ENCODE data around the gene OR52L1.

DNA sequence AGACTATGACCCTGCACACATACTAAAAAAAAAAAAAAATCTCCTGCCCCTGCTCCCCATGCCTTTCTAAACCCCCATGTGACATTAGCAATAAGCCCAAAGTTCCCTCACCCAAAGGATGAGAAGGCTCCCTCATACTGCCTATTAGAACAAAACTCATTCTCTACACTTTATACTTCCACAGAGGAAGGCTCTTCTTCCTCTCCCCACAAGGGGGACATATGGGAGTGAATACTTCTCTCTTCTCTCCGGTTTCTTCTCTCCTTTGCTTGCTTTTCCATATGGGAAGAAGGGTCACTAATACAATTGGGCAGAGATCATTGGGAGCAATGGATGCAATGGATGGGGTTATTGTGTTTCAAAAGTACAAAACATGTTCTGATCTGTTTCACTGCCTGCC, 3.3 kb downstream of the OR52L1 start:
- TF ChIP-seq EGR1 (IDR thresholded peaks at IDR 0.05; ENCODE audit: low read depth in 2 of 2) (no peak), GABPA (IDR thresholded peaks at IDR 0.05 in 1 of 2, conservative IDR thresholded peaks at IDR 0.05 in 1 of 2) (no peak), JUND (IDR thresholded peaks at IDR 0.05) (no peak), RXRA (IDR thresholded peaks at IDR 0.05) (no peak)
- TF ChIP-seq, protein P1, sequence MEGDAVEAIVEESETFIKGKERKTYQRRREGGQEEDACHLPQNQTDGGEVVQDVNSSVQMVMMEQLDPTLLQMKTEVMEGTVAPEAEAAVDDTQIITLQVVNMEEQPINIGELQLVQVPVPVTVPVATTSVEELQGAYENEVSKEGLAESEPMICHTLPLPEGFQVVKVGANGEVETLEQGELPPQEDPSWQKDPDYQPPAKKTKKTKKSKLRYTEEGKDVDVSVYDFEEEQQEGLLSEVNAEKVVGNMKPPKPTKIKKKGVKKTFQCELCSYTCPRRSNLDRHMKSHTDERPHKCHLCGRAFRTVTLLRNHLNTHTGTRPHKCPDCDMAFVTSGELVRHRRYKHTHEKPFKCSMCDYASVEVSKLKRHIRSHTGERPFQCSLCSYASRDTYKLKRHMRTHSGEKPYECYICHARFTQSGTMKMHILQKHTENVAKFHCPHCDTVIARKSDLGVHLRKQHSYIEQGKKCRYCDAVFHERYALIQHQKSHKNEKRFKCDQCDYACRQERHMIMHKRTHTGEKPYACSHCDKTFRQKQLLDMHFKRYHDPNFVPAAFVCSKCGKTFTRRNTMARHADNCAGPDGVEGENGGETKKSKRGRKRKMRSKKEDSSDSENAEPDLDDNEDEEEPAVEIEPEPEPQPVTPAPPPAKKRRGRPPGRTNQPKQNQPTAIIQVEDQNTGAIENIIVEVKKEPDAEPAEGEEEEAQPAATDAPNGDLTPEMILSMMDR (IDR thresholded peaks at IDR 0.05; ENCODE audit: low read depth, low read length, missing input control), result no peak
